Measurements from ENCODE around the gene MOSMO. TPM values are rescaled to one million over a fixed set of nuclear protein-coding genes. Genes with fewer than 3 reads are reported as not detected.

The MOSMO gene
- total and polyA plus RNA-seq, 9 of the 15 experiments (the other 6 are each of a cell fraction or from before 2014, with no cell fraction given), result 1.9 to 13.3 (median 7.7) TPM

DNA sequence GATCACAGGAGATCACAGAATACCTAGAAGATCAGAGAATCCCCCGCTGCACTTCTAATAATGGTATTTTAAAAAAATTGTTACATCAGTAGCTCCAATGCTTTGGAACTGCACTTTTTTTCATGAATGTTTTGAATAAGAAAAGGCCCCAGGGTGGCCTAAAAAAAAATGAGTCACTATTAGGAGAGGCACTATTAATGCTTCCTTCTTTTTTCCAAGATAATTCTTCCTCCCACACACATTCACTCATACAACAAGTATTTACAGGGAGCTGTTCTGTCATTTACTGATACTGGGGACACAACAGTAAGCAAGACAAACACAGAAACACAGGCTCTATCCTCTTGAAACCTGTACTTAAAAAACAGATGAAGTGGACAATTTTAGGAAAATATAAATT lies 6.3 kb upstream of the MOSMO start:
- no peaks in the 10 kb centered on the region for H3K36me3 ChIP-seq (ENCODE audit: control insufficient read depth, insufficient read depth, low read length)
- no peak overlapping the region for H3K27ac ChIP-seq (ENCODE audit: extremely low read depth, low read depth, low read length)
- no peaks in the 10 kb centered on the region for H3K9me3 ChIP-seq (replicated peaks; ENCODE audit: control insufficient read depth, insufficient read depth, low read depth, low read length)
- FAIRE-seq, result no peak
- peaks cover 5 to 6% of the 10 kb centered on the region in 2 experiments; a peak in 3 of 5 replicates for H3K4me1 ChIP-seq (replicated peaks in 1 of 2; ENCODE audit: control insufficient read depth in 2 of 2, insufficient read depth in 2 of 2, low read length in 2 of 2)
- no TSS peak for BruUV-seq (replicated peaks)
- no peak overlapping the region for H2AFZ ChIP-seq (ENCODE audit: low read depth, low read length)
- no peak overlapping the region for H3K4me2 ChIP-seq (ENCODE audit: insufficient read depth, low read length)
- no peak overlapping the region for H3K4me3 ChIP-seq
- H4K20me1 ChIP-seq (replicated peaks; ENCODE audit: control insufficient read depth, insufficient read depth, low read length), result no peaks in the 10 kb centered on the region
- no peak overlapping the region for H3K9ac ChIP-seq (ENCODE audit: insufficient read depth in 1 of 2, low read depth in 2 of 2, low read length in 2 of 2)
- peaks cover 0 to 4% of the 10 kb centered on the region in 2 experiments; a peak in 2 of 5 replicates for H3K27me3 ChIP-seq (ENCODE audit: control insufficient read depth in 2 of 2, insufficient read depth in 2 of 2, low read length in 2 of 2)
- WGBS (ENCODE audit: insufficient coverage, low coverage, missing lambda C conversion rate), result 7% methylated on average over 1 of the region's 1 CpG
- intact Hi-C loops (cut with micrococcal nuclease), result loop anchor here (1.0 kb wide), 3 partner anchors 76 to 185 kb away; no protein-coding TSS in a partner anchor
- ChIA-PET CTCF (ENCODE audit: low intra/inter-chr PET ratio) (interaction anchor here (0.6 to 2.8 kb wide), 4 partner anchors 77 to 187 kb away, joined by 3 to 38 read pairs (median 12); no protein-coding TSS in a partner anchor), POLR2A (interaction anchor here (1.6 kb wide), 1 partner anchor 10 kb away, joined by 7 read pairs; no protein-coding TSS in a partner anchor)
- no peaks in the 10 kb centered on the region for H3K79me2 ChIP-seq (ENCODE audit: control insufficient read depth, insufficient read depth, low read length)
- in situ Hi-C loops (cut with MboI), result no loop called here
- DNase-seq (ENCODE audit: extremely low read depth in 1 of 4, low spot score in 3 of 4), result peak in 1 of 4 experiments; percentile 20
- no peaks in the 10 kb centered on the region for H3K9me1 ChIP-seq (ENCODE audit: control insufficient read depth, insufficient read depth, low read length)
- no peak for ATAC-seq
- TF ChIP-seq ZNF124 (CRISPR knock-in tag; IDR thresholded peaks at IDR 0.05) (no peak), MLLT1 (IDR thresholded peaks at IDR 0.05) (no peak), NR2C2 (CRISPR knock-in tag; IDR thresholded peaks at IDR 0.05) (no peak), NR2C2 (tag; IDR thresholded peaks at IDR 0.05) (no peak), RBM15 (IDR thresholded peaks at IDR 0.05; ENCODE audit: insufficient read depth, low read length) (no peak), NFE2 (IDR thresholded peaks at IDR 0.05; ENCODE audit: low read depth) (no peak), CBX3 (IDR thresholded peaks at IDR 0.05; ENCODE audit: borderline replicate concordance in 1 of 2, low read length in 2 of 2) (no peak), ZNF408 (CRISPR knock-in tag; IDR thresholded peaks at IDR 0.05; ENCODE audit: low read depth) (no peak), POLR2AphosphoS5 (IDR thresholded peaks at IDR 0.05; ENCODE audit: control insufficient read depth, insufficient read depth, low read depth, low read length) (no peak), XRCC4 (IDR thresholded peaks at IDR 0.05; ENCODE audit: extremely low read depth, insufficient read depth, insufficient read length) (no peak)
- TF ChIP-seq, protein P1, sequence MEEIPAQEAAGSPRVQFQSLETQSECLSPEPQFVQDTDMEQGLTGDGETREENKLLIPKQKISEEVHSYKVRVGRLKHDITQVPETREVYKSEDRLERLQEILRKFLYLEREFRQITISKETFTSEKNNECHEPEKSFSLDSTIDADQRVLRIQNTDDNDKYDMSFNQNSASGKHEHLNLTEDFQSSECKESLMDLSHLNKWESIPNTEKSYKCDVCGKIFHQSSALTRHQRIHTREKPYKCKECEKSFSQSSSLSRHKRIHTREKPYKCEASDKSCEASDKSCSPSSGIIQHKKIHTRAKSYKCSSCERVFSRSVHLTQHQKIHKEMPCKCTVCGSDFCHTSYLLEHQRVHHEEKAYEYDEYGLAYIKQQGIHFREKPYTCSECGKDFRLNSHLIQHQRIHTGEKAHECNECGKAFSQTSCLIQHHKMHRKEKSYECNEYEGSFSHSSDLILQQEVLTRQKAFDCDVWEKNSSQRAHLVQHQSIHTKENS (CRISPR knock-in tag; IDR thresholded peaks at IDR 0.05), result no peak
